GM21390 (cell line): ENCODE measurements around the gene ABCA8.

ENCODE experiments used
- ATAC-seq: cut with Tn5 transposase; IDR thresholded peaks from one replicate; pipeline ENCODE4 v1.9.1; 2021; ENCODE audit not compliant: unreplicated experiment

Gene ABCA8

DNA sequence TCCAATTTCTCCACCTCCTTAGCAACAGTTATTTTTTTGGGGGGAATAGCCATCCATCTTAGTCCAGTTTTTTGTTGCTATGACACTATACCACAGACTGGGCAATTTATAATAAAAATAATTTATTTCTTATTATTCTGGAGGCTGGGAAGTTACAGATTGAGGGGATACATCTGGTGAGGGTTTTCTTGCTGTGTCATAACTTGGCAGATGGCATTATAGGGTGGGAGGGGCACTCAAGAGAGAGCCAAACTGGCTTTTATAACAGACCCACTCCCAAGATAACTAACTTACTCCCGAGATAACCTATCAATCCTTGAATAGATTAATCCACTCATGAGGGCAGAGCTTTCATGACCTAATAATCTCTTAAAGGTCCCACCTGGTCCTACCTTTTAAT, 84.2 kb downstream of the ABCA8 start:
- no peak for ATAC-seq

DNA sequence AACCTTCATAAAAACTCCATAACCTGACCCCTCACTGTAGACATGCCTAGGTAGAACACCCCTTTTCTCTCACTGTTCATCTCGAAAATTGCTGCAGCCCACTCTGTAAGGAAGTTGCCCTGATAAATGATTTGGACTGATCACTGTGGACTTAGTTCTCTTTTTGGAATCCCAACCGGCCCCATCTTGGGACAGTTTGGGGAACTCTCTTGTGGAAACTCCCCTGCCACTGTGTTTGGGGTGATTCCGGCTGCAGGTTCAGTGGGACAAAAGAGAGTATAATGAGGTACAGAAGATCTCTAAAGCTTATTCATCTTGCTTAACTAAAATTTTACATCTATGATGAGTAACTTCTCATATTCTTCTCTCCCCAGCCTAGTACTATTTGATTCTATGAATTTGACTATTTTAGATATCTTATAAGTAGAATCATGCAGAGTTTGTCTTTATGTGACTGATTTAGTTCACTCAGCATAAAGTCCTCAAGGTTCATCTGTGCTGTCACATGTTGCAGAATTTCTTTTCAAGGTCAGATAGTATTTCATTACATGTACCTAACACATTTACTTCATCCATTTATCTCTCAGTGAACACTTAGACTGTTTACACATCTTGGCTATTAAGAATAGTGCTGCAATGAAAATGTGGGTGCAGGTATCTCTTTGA, 84.9 kb downstream of the ABCA8 start:
- ATAC-seq = no peak

DNA sequence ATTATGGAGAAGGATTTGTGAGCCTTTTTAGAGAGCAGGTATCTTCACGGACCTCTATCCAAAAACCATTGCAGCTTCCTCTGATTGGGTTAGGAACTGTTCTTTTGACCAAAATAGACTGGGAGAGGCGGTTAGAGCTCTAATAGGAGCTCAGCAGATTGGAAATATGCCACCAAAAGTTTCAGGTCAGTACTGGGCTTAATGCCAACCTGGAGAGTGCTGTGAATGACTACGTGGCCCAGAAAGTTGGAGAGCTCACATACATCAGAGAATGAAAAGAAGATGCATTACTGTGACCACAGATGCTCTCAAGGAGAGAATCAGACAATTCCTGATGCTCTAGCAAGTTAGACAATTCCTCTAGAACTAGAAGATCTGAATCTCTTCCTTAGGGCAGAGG, 86.5 kb downstream of the ABCA8 start:
- no peak for ATAC-seq

DNA sequence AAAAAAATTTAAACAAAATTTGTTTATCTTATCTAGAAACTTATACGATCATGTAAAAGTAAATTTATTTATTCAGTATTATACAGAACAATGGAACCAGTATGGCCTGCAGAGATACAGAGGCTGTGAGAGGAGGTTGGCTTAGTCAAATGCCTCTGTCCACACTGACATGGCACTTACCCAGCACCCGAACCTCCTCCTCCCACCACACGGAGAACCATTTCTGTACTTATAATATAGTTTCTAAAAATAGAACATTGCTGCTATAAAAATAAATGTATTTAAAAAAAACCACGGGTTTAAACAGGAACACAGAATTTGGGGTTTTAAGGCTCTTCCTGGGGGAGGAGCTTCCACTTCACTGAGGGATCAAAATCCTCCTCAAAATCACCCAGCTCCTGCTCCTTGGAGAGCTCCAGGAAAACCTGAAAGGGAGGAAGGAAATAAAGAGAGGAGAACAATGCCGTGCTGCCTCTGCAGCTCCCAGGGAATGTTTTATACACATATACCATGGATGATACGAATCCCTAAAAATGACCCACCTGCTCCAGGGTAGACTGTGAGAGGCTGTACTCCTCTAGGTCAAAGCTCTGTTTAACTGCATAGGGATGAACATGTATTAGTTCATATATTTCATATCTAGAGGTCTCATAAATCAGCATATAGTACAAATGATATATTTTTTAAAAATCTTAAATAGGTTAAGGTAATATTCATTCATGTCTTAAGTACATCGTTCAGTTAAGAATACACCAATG, 87.3 kb downstream of the ABCA8 start:
- no peak for ATAC-seq

DNA sequence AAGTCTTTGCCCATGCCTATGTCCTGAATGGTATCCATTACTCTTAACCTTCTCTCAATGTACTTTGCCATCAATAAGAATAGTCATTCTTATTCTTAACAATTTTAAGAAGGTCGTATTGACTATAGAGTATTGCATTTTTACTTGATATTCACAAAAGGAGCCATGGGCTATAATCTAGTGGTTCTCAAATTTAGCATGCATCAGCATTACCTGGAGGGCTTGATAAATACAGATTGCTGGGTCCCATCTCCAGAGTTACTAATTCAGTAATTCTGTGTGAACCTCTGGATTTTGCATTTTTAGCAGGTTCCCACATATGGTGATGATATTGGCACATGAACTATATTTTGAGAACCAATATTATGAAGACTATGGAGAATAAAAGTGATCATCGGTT, 89.6 kb downstream of the ABCA8 start:
- ATAC-seq = no peak

DNA sequence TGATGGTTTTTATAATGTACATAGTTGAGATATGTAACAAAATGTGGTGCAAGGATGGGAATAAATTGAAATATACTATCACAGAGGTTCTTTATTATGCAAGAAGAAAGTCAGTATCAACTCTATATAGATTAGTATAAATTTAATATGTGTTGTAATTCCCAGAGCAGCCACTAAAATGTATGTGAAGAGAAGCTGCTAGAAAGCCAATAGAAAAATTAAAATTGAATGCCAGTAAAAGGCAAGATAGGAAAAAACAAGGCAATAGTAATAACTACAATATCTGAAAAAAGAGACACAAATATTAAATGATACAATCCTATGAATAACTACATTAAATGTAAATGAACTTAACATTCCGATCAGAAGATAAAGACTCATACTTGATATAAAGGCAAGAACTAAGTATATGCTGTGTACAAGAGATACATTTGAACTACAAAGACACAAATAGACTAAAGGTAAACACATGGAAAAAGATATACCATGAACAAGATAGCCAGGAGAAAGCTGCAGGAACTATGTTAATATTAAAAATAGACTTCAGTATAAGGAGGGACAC, 92.0 kb downstream of the ABCA8 start:
- ATAC-seq = no peak

DNA sequence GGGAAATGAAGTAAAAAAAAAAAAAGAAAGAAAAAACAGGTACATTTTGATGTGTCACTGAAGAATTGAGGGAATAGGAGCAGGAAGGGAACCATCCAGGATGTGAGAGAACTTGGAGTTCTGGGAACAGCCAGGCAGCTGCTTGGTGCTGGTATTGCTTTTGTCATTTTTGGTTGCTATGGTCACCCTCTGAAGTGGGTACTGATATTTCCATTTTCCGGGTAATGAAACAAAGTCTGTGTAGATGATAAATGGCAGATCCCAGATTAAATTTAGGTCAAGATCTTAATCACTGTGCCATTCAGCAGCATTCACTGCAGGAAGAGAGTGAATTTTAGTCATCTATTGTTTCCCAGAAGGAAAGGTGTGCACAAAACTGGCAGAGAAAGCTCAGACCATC, 93.6 kb downstream of the ABCA8 start:
- no peak for ATAC-seq

DNA sequence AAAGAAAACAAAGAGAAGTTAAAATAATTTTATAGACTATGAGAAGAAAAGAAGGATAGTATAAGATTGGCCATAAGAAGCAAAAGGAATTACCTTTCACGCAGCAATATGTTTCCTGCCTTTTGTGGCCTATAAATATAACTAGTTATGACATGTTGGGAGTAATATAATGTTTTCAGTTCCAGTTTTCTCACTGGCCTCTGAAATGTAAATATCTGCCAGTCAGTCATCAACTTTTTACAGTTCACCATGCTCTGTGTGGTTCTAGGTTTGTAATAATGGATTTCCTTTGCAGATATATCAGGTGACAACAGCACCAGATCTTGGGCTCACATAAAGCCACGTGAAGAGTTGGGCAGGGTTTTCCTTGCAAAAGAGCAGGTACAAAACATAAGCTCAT, 94.3 kb downstream of the ABCA8 start:
- ATAC-seq = no peak

DNA sequence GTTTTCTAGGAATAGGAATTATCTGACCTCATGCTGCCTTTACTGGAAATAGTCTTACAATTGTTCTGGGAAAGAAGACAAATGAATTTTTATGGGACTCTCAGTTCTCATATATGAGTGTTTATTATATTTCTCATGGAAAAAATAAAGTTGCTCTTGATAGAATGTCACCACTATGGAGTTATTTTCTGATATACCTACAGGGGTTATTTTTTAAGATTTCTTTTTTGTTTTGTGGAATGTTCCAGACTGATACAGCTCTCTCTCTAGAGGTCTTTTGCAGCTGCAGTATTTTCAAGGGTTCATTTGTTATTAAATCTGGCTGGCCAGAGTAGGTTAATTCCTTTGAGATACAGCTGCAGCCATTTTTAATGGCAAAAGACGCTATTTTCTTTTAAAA, 100.7 kb downstream of the ABCA8 start:
- no peak for ATAC-seq

DNA sequence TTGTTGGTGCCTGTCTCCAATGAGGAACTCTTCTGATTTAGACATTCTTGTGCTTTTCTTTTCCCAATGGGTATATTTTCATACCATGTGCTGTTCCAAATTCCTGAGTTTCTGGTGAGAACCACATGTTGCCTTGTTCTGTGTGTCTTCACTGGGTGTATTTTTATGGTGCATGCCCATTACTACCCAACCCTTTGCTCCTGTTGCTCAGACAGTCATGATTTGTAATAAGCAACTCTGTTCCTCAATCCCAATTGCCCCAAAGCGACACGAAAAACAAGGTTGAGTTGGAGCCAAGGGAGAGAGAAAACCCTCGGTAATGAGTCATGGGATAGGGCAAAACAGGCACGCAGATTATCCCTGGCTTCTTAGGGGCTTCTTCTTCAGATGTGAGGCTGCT, 101.8 kb downstream of the ABCA8 start:
- no peak for ATAC-seq

DNA sequence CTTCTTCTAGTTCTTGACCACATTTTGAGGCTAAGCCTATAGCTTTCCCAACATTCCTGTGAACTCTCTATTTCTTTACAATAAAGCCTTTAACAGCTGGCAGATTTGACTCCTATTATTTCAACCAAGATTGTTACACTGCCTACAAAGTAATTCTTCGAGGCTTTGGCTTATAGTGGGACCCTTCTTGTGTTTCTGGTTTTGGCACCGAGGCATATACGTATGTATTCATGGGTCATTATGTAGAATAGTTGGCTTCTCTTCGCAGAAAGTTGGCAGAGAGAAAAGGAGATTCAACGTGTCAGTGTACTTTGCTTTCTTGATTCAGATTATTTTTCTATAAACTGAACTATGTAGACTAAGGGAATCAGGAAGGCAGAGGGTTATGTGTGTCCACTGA, 102.2 kb downstream of the ABCA8 start:
- no peak for ATAC-seq

DNA sequence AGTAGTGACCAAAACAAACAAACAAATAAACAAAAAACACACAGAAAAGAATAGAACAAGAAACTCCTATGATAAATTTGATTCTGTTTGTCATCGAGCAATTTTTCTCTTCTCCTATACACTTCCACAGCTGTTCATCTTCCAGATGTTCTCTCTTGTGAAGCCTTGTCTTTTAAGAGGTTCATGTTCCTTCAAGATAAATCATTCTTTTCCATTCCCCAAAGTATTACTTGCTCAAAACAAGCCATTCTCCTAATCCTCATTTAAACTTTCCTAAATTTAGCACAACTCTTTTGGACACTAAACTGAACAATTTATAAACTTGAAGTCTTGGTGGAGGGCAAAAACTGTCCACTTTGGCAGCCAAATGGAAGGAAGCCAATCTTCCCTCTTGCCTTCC, 103.3 kb downstream of the ABCA8 start:
- no peak for ATAC-seq

DNA sequence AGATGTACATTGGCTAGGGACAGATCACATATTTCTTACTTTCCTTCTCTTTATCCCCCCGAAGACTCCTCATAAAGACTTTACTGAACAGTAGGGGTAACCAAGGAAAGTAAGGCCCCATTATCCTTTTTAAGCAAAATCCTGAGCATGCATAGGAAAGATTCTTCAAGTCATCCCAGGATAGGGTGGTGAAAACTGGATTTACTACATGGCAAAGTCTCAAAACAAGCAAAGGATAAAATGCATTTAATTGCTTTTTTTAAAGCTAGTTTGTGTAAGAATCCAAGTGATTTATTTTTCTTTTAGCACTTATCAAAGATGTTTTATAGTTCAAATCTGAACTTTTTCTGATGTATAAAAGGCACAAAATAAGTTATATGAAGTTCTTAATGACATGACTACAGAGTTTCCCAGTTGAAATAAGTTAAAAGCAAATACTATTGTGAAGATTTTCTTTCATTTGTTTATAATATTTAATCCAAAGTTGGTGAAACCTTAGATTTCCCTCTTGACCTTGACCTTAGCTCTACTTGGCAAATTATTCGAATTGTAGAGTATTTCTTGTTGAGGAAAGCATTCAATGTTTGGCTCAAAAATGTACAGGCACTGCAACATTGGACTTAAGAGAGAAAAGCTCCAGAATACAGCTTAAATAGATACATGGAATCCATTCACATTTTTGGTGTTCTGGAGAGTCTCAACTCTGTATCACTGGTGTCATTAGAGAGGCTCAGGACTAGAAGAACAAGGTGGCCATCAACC, 104.3 kb downstream of the ABCA8 start:
- ATAC-seq = no peak

DNA sequence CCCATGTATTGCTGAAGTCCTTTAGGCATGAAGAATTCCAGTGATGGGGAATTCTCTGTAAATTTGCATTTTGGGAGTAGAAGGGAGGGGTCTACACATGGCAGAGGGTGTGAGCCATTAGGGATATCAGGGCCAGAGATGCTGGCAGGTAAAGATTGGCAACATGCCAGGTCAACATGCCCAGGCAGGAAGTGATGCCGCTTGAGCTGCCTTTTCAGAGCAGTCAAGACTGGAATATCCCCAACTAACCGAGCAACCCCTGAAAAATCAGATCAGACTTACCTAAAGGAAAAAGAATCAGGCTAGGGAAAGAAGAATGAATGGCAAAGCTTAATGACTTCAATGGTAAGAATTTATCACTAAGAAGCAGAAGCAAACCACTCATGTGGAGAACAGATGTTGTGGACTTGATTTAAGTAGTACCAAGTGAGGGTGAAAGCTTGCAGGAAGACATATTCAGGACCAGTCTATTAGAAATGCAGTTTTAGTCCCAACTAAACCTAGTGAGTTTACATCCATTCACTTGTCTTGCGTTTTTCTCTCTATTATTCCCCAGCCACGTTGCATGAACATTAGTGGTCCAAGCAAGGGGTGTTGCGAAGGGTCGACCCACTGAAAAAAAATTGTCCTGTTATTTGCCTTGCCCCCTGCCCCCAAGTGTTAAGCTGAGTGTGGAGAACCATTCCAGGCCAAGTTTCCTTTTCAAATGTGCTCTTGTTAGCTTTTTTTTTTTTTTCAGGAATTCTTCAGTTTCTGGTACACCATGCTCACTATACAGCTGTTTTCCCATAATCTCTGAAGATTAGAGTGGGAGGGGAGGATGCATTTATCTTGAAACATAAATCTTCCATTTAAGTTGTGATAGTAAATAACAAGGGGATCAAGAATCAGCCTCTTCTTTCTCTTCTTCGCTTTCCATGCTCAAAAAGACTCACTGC, 105.2 kb downstream of the ABCA8 start:
- no peak for ATAC-seq

DNA sequence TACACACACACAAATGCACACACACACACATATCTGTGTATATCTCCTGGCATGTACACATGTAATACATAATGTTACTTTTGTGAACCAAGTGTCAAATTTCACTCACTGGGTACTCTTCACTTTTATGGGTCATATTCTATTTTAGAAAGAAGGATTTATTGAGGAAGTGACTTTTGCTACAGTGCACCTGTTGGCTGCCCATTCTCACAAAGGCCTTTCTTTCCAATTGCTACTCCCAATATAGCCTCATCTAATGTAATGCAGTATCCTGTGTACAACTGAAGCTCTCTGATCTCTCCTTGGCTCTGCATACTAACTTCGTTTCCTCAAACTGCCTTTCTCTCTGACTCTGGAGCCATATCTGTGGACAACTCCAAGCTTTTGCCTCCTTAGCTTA, 107.5 kb downstream of the ABCA8 start:
- no peak for ATAC-seq

DNA sequence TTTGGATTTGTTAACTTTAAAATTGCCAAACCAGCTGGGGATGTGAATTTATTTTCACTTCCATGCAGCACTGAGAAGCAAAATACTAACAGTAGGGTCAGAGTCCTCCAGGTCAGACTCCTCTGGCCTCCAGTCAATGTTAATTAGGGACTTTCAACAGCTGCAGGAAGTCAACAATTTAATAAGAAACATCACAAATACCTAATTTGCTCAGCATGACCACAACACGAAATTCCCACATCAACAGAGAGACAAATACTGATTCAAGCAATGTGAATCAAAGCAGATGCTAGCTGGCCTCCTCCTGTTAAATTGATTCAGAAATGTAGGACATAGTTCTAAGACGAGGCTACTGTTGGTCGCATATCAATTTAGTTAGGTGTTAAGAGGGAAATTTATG, 111.7 kb downstream of the ABCA8 start:
- ATAC-seq = no peak

DNA sequence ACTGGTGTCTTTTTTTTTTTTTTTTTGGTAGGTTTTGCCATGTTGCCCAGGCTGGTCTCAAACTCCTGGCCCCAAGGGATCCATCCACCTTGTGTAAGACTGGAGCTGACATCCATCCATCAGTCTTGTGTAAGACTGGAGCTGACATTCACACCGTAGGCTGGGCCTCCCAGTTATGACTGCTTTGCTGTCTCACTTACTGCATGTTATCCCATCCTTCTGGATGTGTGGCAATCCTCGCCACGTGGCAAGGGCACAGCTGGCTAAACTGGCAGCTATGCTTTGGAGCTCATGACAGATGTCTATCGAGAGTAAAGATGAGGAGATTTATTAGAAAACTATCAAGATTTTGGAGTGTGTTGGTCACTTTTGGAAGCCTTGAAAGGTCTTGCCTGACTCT, 115.1 kb downstream of the ABCA8 start:
- no peak for ATAC-seq

DNA sequence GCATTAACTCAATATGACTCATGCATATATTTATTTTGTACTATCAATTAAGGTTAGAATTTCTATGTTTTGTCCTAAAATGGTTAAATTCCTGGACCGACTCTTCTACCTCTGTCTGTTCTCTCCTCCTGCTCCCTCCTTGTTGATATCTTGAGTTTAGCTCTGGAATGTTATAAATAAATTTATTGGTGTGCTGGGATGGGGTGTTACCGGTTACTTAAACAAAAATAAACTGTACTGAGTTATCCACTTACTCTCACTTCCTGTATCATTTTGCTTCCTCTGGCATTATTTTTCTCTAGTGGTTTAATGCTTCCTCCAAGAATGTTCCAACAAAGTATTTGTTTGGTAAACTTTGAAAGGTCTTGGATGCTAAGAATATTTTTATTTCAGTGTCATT, 120.1 kb downstream of the ABCA8 start:
- ATAC-seq = no peak

DNA sequence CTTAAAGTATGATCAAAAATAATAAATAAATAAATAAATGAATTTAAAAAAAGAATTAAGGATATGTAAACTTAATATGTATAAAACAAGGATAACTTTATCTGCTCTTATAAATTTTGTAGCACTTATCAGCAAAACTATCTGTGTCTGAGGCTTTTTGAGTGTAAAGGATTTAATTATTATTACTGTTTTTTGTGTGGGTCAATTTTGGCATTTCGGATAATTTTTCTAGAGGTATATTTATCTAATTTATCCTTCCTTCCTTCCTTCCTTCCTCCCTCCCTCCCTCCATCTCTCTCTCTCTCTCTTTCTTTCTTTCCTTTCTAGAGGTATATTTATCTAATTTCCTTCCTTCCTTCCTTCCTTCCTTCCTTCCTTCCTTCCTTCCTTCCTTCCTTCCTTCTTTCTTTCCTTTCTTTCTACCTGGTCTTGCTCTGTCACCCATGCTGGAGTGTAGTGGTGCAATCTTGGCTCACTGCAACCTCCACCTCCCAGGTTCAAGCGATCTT, 120.8 kb downstream of the ABCA8 start:
- ATAC-seq = no peak

DNA sequence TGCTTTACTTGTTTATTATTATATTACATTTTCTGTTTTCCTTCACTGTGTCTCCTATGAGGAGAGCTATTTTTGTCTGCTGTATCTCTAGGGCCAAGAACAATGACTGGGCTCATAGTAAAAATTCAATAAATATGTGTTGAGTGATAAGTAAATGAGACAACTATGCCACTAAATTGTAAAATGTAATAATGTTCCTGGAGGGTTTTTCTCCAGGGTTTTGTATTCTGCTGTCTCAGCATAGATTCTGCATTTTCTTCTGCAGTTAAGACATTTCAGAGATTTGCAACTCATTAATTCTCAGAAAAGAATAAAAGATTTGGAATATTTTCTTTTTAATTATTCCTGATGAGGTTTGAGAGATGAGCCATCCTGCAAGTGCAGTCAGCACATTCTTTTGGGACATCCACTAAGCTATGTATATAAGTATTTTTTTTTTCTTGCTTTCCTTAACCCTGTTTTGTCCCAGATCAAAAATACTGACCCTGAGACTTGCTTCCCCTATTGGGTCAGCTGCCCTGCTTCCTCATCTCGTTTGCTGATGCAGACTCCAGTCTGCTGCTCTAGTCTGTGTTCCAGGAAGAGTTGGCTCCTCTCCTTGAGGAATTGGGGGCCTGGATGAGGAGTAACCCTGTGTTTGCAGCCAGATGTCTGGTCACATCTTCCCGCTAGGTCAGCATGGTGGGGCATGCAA, 122.9 kb downstream of the ABCA8 start:
- ATAC-seq = no peak
